GM12875 (cell line): ENCODE measurements around the gene FXYD1.

Source experiments
- H3K4me3 ChIP-seq: one replicate; pipeline ENCODE4 v1.5.1; 2011; ENCODE audit warnings: low read depth, low read length, control low read depth
- TF ChIP-seq, protein P1 (sequence below): IDR thresholded peaks from 2 replicates; pipeline ENCODE4 v1.5.1; 2011; ENCODE audit warnings: low read depth, mild to moderate bottlenecking, control low read depth, inconsistent platforms, low read length, moderate library complexity, borderline replicate concordance; ENCODE audit not compliant: insufficient read depth

Gene FXYD1

DNA sequence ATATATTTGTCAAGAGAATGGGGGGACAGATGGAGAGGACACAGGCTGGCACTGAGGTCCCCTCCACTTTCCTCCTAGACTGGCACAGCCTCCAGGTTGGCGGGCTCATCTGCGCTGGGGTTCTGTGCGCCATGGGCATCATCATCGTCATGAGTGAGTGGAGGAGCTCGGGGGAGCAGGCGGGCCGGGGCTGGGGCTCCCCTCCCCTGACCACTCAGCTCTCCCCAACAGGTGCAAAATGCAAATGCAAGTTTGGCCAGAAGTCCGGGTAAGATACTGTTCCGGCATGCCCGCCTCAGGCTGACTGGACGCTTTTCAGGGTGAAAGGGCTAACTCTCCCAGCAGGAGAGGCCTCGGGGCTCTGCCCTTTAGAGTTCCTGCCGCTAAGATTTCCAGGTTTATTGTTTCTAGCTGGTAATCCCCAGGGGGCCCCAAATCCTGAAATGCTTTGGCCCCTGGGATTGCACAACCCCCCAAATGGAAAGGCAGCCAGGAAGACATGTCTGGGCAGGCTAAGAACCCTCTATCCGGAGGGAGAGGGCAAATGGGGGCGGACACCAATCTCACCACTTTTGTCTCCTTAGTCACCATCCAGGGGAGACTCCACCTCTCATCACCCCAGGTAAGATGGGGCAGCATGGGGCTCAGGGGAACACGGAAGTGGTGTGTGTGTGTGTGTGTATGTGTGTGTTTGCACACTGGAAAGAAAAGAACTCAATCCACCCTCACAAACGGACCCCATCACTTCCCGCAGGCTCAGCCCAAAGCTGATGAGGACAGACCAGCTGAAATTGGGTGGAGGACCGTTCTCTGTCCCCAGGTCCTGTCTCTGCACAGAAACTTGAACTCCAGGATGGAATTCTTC lies 15.7 kb upstream of the FXYD1 start:
- no peak overlapping the region for H3K4me3 ChIP-seq
- TF ChIP-seq, protein P1, sequence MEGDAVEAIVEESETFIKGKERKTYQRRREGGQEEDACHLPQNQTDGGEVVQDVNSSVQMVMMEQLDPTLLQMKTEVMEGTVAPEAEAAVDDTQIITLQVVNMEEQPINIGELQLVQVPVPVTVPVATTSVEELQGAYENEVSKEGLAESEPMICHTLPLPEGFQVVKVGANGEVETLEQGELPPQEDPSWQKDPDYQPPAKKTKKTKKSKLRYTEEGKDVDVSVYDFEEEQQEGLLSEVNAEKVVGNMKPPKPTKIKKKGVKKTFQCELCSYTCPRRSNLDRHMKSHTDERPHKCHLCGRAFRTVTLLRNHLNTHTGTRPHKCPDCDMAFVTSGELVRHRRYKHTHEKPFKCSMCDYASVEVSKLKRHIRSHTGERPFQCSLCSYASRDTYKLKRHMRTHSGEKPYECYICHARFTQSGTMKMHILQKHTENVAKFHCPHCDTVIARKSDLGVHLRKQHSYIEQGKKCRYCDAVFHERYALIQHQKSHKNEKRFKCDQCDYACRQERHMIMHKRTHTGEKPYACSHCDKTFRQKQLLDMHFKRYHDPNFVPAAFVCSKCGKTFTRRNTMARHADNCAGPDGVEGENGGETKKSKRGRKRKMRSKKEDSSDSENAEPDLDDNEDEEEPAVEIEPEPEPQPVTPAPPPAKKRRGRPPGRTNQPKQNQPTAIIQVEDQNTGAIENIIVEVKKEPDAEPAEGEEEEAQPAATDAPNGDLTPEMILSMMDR: no peak

DNA sequence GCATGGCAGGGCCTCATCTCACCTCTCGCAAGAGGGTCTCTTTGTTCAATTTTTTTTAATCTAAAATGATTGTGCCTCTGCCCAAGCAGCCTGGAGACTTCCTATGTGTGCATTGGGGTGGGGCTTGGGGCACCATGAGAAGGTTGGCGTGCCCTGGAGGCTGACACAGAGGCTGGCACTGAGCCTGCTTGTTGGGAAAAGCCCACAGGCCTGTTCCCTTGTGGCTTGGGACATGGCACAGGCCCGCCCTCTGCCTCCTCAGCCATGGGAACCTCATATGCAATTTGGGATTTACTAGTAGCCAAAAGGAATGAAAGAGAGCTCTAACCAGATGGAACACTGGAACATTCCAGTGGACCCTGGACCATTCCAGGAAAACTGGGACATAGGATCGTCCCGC lies 15.1 kb upstream of the FXYD1 start:
- TF ChIP-seq, protein P1: no peak
- H3K4me3 ChIP-seq: no peak overlapping the region

DNA sequence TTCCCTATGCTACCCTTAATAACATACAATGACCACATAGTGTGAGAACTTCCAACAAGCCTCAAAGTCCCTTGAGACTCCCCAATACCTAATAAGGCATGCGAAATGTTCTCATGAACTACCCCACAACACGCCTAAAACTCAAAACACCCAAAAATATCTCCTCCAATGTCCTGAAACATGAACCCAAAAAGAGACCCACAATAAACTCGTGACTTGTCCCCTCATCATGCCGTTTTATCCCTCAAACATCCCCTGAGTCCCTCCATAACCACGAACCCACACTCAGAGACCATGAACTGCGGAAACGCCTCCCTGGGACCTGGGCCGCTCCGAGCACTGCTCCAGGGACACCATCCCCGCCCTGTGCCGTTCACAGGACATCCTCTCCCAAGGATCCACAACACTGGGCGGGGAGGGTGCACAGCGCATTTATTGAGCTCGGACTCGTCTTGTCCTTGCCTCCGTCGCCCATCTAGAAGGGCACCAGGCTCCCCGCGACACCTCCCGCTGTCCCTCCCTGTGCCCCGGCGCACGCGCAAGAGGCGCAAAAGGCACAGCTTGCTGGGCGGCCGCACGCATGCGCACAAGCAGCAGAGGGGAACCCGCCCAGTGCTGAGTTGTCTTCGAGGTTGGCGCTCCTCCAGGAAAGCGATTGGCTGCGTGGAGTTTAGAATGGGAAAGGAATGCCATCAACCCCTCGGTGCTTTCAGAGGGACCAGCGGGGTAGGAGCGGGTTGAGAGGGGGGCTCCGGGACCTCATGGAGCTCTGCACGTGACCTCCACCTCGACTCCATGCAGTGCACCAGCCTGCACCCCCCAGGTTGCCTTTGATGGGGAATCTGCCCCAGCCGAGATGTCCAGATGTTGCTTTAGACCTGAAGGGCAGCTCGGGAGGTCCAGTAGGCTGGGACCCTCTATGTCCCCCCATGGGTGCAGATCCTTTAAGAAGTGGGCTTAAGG lies 14.2 kb upstream of the FXYD1 start:
- TF ChIP-seq, protein P1: no peak
- peak overlapping the region; percentile 34 for H3K4me3 ChIP-seq

DNA sequence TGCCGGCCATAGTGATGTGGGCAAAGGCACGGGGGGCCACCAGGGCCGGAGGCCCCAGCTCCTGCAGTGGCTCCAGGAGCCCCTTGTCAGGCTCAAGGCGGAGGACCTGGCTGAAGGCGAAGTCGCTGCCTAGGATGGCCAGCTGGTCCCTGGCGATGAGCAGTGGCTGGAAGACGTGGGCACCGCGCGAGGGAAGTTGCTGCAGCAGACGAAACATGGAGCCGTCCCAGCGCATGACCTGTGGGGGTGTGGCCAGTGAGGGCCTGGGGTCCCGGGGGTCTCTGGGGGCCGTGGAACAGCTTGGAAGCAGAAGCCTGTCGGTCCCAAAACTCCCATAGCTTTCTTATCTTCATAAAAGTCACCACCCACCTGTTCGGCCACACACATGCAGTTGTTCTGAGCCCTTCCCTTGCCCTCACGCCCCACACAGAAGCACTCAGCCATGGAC lies 13.3 kb upstream of the FXYD1 start:
- TF ChIP-seq, protein P1: no peak
- no peak overlapping the region for H3K4me3 ChIP-seq

DNA sequence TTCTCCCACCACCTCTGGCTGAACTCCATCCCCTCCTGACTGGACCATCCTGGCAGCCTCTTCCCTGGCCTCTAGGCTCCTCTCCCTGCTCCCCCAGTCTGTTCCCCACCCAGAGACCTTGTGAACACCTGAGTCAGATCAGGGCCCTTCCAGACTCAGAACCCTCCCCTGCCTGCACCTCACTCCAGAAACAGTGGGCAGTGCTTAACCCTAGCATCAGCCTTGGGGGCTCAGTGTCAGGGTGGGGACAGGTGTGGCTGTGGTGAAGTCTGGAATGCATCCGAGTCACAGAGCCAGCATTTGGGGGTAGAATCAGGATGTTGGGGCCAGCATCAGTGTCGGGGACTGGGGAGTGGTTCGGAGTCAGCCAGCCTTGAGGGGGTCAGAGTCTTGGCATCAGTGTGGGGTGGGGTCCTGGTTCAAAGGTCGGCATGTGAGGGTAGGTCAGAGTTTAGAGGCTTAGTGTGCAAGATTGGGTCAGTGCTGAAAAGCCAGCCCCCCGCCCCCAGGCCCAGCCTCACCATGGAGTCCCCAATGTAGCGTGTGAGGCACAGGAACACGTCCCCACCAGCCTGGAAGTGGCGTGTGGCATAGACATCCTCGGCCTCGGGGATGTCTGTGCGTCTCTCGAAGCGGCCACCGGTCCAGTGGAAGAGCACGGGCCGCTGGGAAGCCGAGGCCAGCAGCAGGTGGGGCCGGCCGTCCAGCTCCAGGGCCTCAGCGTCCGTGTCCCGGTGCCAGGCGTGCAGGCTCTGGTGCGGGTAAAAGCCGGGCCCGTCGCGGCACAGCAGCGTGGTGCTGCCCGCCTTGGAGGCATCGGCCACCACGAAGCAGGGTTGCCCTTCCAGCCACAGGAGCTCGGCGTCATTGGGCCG lies 12.6 kb upstream of the FXYD1 start:
- H3K4me3 ChIP-seq: no peak overlapping the region
- TF ChIP-seq, protein P1: no peak

DNA sequence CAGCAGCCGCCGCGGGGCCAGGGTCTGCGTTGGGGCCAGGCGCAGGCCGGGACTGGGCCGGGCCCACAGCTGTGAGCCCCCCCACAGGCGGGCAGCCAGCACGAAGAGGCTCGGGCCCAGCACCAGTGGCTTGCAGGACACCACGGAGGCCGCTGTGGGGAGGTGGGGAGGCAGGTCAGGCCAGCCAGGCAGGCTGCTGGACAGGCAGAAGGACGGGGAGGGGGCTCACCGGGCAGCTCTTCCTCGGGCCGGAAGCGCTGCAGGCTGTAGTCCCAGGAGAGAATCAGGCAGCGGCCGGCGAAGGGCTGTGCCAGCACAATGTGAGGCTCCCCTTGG lies 12.0 kb upstream of the FXYD1 start:
- TF ChIP-seq, protein P1: no peak

More for the DNA sequence above, 12.0 kb upstream of the FXYD1 start:
- no peak overlapping the region for H3K4me3 ChIP-seq
